Ovary (tissue), 3 donors: ENCODE data around the gene AMER3.

Source experiments
- CTCF ChIP-seq, 3 donors: fragments of 450-650 bp in 2 of 3; fragments of 200-600 bp in 1 of 3; IDR thresholded peaks; one replicate each; pipeline versions ENCODE4 v1.5.1 to v1.8.0; 2016 to 2022; ENCODE audit warnings: antibody characterized with exemption in 3 of 3, mild to moderate bottlenecking in 1 of 3
- EP300 ChIP-seq: sonication (generic); formaldehyde crosslinking; IDR thresholded peaks from one replicate; pipeline ENCODE4 v1.6.1; 2017; ENCODE audit warnings: antibody characterized with exemption
- POLR2A ChIP-seq: fragments of 450-650 bp; IDR thresholded peaks from one replicate; pipeline ENCODE4 v1.6.1; 2017; ENCODE audit warnings: antibody characterized with exemption, mild to moderate bottlenecking, moderate library complexity
- donor health status: DM: no; HTN: no; CAD: no.

GRCh38 chr2:130797493-130798435 is 42.4 kb downstream of the AMER3 start:
- TF ChIP-seq CTCF (IDR thresholded peaks at IDR 0.05) (peak; percentile 75 to 93 (median 80)), POLR2A (no peak), EP300 (no peak)
